ENCODE results near the gene CAMK4.
A peak's percentile ranks its signal among the peaks of the same experiment; 100 is the strongest.

Gene CAMK4

GRCh38 chr5:111367115-111367514 lies 142.9 kb downstream of the CAMK4 start:
- TF ChIP-seq CTCF (conservative IDR thresholded peaks at IDR 0.05; ENCODE audit: low read depth) = no peak
- DNase-seq (ENCODE audit: low spot score) = peak; percentile 91
- POLR2A ChIA-PET (ENCODE audit: low non-redundant PET) = no interaction called here
- H3K27ac ChIP-seq = no peak overlapping the region
- CTCF ChIA-PET = interaction anchor here (0.7 kb wide), 1 partner anchor 11 kb away, joined by 3 read pairs; no protein-coding TSS in a partner anchor

GRCh38 chr5:111372799-111373198 lies 148.6 kb downstream of the CAMK4 start:
- TF ChIP-seq CTCF (conservative IDR thresholded peaks at IDR 0.05; ENCODE audit: low read depth) = no peak
- no peak for DNase-seq (ENCODE audit: low spot score)
- no peak overlapping the region for H3K27ac ChIP-seq
- ChIA-PET CTCF (interaction anchor here (0.6 kb wide), 1 partner anchor 24 kb away, joined by 3 read pairs; no protein-coding TSS in a partner anchor), POLR2A (ENCODE audit: low non-redundant PET) (no interaction called here)

- H3K27ac ChIP-seq = no peak overlapping the region
- no peak for DNase-seq (ENCODE audit: low spot score)
- POLR2A ChIA-PET (ENCODE audit: low non-redundant PET) = no interaction called here
- CTCF ChIA-PET = no interaction called here
- TF ChIP-seq CTCF (conservative IDR thresholded peaks at IDR 0.05; ENCODE audit: low read depth) = no peak
Observed at GRCh38 chr5:111374380-111374779, 150.2 kb downstream of the CAMK4 start.

- no peak for TF ChIP-seq CTCF (conservative IDR thresholded peaks at IDR 0.05; ENCODE audit: low read depth)
- DNase-seq (ENCODE audit: low spot score) = no peak
- POLR2A ChIA-PET (ENCODE audit: low non-redundant PET) = no interaction called here
- CTCF ChIA-PET = no interaction called here
- H3K27ac ChIP-seq = no peak overlapping the region
Observed at GRCh38 chr5:111375645-111376044, 151.5 kb downstream of the CAMK4 start.

- ChIA-PET POLR2A (ENCODE audit: low non-redundant PET) (no interaction called here), CTCF (no interaction called here)
Observed at GRCh38 chr5:111377306-111377705, 153.1 kb downstream of the CAMK4 start.

GRCh38 chr5:111379391-111379816 lies 155.2 kb downstream of the CAMK4 start:
- DNase-seq (ENCODE audit: low spot score) = no peak
- ChIA-PET CTCF (no interaction called here), POLR2A (ENCODE audit: low non-redundant PET) (no interaction called here)
- no peak overlapping the region for H3K27ac ChIP-seq
- TF ChIP-seq CTCF (conservative IDR thresholded peaks at IDR 0.05; ENCODE audit: low read depth) = no peak

More at GRCh38 chr5:111377306-111377705, 153.1 kb downstream of the CAMK4 start:
- H3K27ac ChIP-seq = no peak overlapping the region
- no peak for TF ChIP-seq CTCF (conservative IDR thresholded peaks at IDR 0.05; ENCODE audit: low read depth)
- no peak for DNase-seq (ENCODE audit: low spot score)
